Motor neuron (in vitro differentiated cells): ENCODE results near the gene PNPLA2. TPM values are rescaled to one million over a fixed set of nuclear protein-coding genes. Genes with fewer than 3 reads are reported as not detected.
A peak's percentile ranks its signal among the peaks of the same experiment; 100 is the strongest.

Experiments
- ATAC-seq, 8 experiments: fragments of 200-7000 bp; cut with Tn5 transposase; replicated peaks in 6 of 8; 2 replicates each; pipeline ENCODE4 v1.8.0; 2021; ENCODE audit warnings: mild to moderate bottlenecking in 8 of 8, moderate library complexity in 8 of 8
- H3K27ac ChIP-seq, 2 donors: fragments of 250-450 bp; sonication (Bioruptor Pico); 2 replicates each; pipeline ENCODE4 v1.9.0; 2021; ENCODE audit warnings: antibody characterized with exemption in 2 of 2, mild to moderate bottlenecking in 2 of 2, moderate library complexity in 1 of 2
- H3K4me1 ChIP-seq, 2 donors: fragments of 250-450 bp; sonication (Bioruptor Pico); replicated peaks in 1 of 2; 2 replicates each; pipeline ENCODE4 v1.6.1; 2021; ENCODE audit warnings: antibody characterized with exemption in 2 of 2, mild to moderate bottlenecking in 2 of 2, moderate library complexity in 1 of 2
- H3K4me3 ChIP-seq, 5 donors: fragments of 250-450 bp; sonication (Bioruptor Pico); 2 replicates each; pipeline ENCODE4 v1.9.0; 2021; ENCODE audit warnings: antibody characterized with exemption in 5 of 5, mild to moderate bottlenecking in 5 of 5, moderate library complexity in 4 of 5
- WGBS, 10 experiments: fragments of 450-650 bp; shearing (Covaris generic); methylation state at CpG; one replicate each; pipeline ENCODE4 v1.0.0; 2022; 5-methylcytosine and 5-hydroxymethylcytosine counted together
- in situ Hi-C, 9 experiments: fragments of 400-800 bp; cut with MboI; loops; one replicate each; pipeline ENCODE4 v1.15.0; 2021; ENCODE audit warnings: low sequenced_read_pairs in 9 of 9, low pct_unique_long_range_greater_than_20kb in 2 of 9; ENCODE audit not compliant: unreplicated experiment in 9 of 9
- total RNA-seq, 8 experiments: library from RNA; unstranded; fragments of 300-600 nt; gene quantifications; 2 replicates each; pipeline versions ENCODE4 v1.2.3 to v1.2.4, GENCODE V29; 2022

The PNPLA2 gene
- total RNA-seq, 8 experiments from 2014 or later, result 5.2 to 58.7 (median 13.1) TPM

GRCh38 chr11:843818-844692 is 25.3 kb downstream of the PNPLA2 start:
- peak; percentile 3 to 69 (median 20) for ATAC-seq
- Histone ChIP-seq H3K27ac (no peak overlapping the region), H3K4me1 (peaks cover 42 to 44% of the 10 kb centered on the region in 2 donors), H3K4me3 (peak overlapping the region; percentile 90 to 100 (median 96))
- in situ Hi-C loops, result no loop called here
- 12% methylated on average over 3 of the region's 25 CpGs; no CpG with 5 or more reads in 9 of the 10 experiments for WGBS, 10 experiments

GRCh38 chr11:844693-845644 is 26.3 kb downstream of the PNPLA2 start:
- H3K27ac ChIP-seq, result no peak overlapping the region
- H3K4me3 ChIP-seq, result no peak overlapping the region
- in situ Hi-C loops, result no loop called here
- H3K4me1 ChIP-seq, result peaks cover 43 to 47% of the 10 kb centered on the region in 2 donors
- peak; percentile 15 to 56 (median 28) for ATAC-seq
- 20 to 49% methylated on average over 1 to 6 of the region's 31 CpGs; no CpG with 5 or more reads in 8 of the 10 experiments for WGBS, 10 experiments

- Histone ChIP-seq H3K4me3 (no peak overlapping the region), H3K27ac (no peak overlapping the region), H3K4me1 (peaks cover 46 to 49% of the 10 kb centered on the region in 2 donors)
- WGBS, 10 experiments, result 48 to 80% (median 61%) methylated on average over 1 to 3 of the region's 8 CpGs; no CpG with 5 or more reads in 6 of the 10 experiments
- ATAC-seq, result peak in 1 of 8 experiments; percentile 0
- in situ Hi-C loops, result no loop called here
Observed at GRCh38 chr11:845872-846495, 27.3 kb downstream of the PNPLA2 start.

DNA sequence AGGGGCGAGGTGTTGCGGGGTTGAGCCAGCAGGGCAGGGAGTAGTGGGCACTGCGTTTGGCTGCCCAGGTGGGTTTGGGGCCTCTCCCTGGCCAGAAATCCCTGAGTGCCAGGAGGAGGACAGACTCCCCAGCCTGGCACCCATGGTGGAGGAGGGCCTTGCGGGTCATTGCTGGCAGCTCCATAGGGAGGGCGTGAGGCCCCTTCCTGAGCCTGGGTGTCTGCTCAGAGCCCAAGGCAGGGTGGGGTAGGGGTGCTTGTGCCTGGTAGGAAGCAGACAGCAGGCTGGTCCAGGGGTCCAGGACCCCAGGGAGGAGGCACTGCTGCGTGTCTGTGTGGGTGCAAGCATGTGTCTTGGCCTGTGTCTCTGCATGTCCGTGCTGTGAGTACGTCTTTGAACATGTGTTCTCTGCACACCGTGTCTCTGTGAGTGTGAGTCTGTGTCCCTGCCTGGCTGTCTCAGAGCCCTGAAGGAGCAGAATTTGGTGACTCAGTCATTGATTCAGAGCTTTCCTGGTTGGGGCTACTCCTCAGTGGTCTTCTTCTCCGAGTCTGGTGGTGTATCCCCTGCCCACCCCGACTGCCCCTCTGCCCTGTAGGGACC is 27.9 kb downstream of the PNPLA2 start:
- ATAC-seq, result no peak
- Histone ChIP-seq H3K4me3 (no peak overlapping the region), H3K4me1 (peaks cover 46 to 49% of the 10 kb centered on the region in 2 donors), H3K27ac (no peak overlapping the region)
- WGBS, 10 experiments, result 33 to 100% (median 91%) methylated on average over 1 to 4 of the region's 11 CpGs; no CpG with 5 or more reads in 2 of the 10 experiments
- in situ Hi-C loops, result no loop called here

- 72 to 97% methylated on average over 5 to 6 of the region's 18 CpGs; no CpG with 5 or more reads in 8 of the 10 experiments for WGBS, 10 experiments
- in situ Hi-C loops, result no loop called here
- H3K4me1 ChIP-seq, result peaks cover 58 to 61% of the 10 kb centered on the region in 2 donors
- H3K27ac ChIP-seq, result no peak overlapping the region
- H3K4me3 ChIP-seq, result no peak overlapping the region
- ATAC-seq, result no peak
Observed at GRCh38 chr11:847876-848275, 29.2 kb downstream of the PNPLA2 start.

DNA sequence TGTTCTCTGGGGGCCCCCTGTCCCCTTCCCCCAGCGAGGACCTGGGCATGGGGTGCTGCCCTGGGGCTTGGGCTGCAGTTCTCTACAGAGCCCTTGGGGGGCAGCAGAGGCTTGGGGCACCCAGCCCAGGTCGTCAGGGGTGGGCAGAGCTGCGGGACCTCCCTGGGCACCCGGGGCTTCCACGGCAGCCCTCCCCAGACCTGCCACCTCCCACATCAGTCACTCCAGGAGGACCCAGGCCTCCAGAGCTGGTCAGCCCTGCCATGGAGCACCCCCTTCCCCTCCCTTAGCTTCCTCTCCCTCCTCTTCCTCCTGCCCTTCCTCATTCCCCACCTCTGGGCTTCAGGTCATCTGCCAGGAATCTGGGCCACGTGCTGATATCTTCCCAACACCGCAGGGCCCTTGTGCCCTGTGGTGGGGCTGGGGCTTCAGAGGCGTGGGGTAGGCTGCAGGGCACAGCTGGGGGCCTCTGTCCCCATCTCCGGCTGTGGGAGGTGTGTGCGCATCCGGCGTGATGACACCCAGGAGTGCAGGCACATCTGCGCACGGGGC is 29.7 kb downstream of the PNPLA2 start:
- WGBS, 10 experiments, result 40% methylated on average over 2 of the region's 14 CpGs; no CpG with 5 or more reads in 9 of the 10 experiments
- ATAC-seq, result no peak
- H3K4me3 ChIP-seq, result peak overlapping the region in 2 of 5 donors; percentile 74 to 88
- H3K27ac ChIP-seq, result peak overlapping the region in 1 of 2 donors; percentile 47
- H3K4me1 ChIP-seq, result peaks cover 61 to 66% of the 10 kb centered on the region in 2 donors
- in situ Hi-C loops, result no loop called here

DNA sequence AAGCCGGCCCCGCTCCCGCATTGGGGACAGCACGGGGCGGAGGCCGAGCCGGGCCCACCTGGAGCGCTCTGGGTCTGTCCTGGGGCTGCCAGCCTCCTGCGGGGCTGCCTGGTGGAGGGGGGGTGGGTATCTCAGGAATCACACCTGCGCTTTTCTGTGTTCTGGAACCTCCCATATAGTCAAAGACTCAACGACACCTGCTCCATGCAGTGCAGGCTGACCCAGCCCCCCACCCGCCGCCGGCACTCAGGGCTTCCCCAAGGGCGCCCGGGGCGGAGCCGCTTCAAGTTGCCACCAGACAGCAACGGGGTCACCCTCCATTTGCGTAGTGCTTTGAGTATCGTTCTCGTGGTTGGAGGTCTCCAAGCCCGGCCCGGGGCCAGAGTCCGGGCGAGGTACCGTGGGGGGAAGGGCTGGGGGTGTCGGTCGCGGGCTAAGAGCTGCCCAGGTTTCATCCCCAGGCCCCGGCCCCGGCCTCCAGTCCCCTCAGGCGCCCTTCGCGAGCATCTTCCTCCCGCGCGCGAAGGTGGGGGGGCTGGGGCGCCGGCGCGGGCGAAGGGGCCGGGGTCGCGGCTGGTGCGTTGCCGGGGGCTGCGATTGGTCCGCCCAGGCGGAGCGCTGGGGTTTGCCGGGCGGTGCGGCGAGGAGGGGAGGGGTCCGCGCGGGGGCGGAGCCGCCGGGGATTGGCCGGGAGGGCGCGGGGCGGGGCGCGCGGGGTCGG is 30.6 kb downstream of the PNPLA2 start:
- WGBS, 10 experiments, result 5 to 60% methylated on average over 1 to 8 of the region's 71 CpGs; no CpG with 5 or more reads in 8 of the 10 experiments
- Histone ChIP-seq H3K4me1 (peaks cover 59 to 68% of the 10 kb centered on the region in 2 donors), H3K27ac (peak overlapping the region; percentile 47 to 53), H3K4me3 (peak overlapping the region; percentile 55 to 92 (median 74))
- in situ Hi-C loops, result no loop called here
- ATAC-seq, result peak in 6 of 8 experiments; percentile 18 to 79 (median 68)

- H3K4me1 ChIP-seq, result peaks cover 59 to 68% of the 10 kb centered on the region in 2 donors
- WGBS, 10 experiments, result 0 to 40% (median 40%) methylated on average over 1 to 3 of the region's 97 CpGs; no CpG with 5 or more reads in 7 of the 10 experiments
- peak overlapping the region; percentile 55 to 92 (median 74) for H3K4me3 ChIP-seq
- in situ Hi-C loops, result no loop called here
- peak overlapping the region; percentile 36 to 47 for H3K27ac ChIP-seq
- peak in 7 of 8 experiments; percentile 5 to 48 (median 38) for ATAC-seq
Observed at GRCh38 chr11:849951-850774, 31.4 kb downstream of the PNPLA2 start.

DNA sequence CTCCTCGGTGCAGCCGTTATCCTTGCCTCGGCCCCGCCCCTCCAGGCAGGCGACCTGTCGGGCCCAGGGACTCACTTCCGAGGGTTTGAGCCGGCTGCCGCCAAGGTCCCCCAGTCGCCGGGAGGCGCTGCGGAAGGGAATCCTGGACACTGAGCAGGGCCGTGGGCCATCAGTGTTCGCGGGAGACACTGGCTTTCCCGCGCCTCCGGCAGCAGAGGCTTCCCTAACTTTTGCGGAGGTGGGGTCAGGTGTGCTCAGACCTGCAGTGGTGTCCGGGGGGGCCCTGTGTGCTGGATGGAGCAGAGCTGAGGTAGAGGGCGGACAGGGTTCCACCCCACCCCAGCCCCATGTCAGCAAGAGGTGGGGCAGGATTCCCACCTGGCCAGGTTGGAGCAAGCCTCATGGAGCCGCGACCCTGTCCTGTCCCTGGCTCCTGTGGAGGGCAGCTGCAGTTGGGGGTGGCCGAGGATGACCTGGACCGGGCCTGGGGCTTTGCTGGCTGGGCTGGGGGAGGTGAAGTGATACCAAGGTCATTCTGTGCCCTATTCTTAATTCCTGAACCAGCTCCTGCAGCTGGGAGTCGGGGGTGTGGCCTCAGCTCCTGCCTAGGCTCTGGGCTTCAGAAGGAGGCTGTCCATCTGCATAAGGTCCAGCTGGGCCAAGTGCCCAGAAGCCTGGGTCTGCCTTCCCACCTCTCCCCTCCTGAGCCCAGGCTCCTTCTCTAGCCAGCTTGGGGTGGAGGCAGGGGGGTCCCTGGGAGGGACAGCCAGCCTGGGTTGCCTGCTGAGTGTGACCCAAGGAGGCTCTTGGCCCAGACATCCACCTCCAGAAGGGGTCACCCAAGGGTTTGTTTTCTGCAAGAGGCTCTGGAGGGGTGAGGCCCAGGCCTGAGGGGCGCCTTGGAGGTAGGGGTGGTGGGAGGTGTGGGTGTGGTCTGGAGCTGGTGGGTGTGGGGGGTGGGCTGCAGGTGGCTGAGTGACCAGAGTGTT is 32.4 kb downstream of the PNPLA2 start:
- peak overlapping the region; percentile 55 to 92 (median 74) for H3K4me3 ChIP-seq

GRCh38 chr11:852762-853161 is 34.0 kb downstream of the PNPLA2 start:
- no peak for ATAC-seq
- no peak overlapping the region for H3K4me3 ChIP-seq
- WGBS, 10 experiments, result 70 to 74% methylated on average over 2 to 7 of the region's 15 CpGs; no CpG with 5 or more reads in 8 of the 10 experiments
- in situ Hi-C loops, result no loop called here
- no peak overlapping the region for H3K27ac ChIP-seq
- peaks cover 80 to 82% of the 10 kb centered on the region in 2 donors for H3K4me1 ChIP-seq

More for the DNA sequence above, 32.4 kb downstream of the PNPLA2 start:
- Histone ChIP-seq H3K27ac (no peak overlapping the region), H3K4me1 (peaks cover 65 to 69% of the 10 kb centered on the region in 2 donors)
- ATAC-seq, result peak; percentile 1 to 40 (median 11)
- in situ Hi-C loops, result no loop called here
- WGBS, 10 experiments, result 0 to 90% (median 73%) methylated on average over 1 to 7 of the region's 28 CpGs; no CpG with 5 or more reads in 6 of the 10 experiments
